ENCODE data around the gene CXCL8. TPM values are rescaled to one million over a fixed set of nuclear protein-coding genes. Genes with fewer than 3 reads are reported as not detected.

Gene CXCL8
- total RNA-seq, 1 donor from 2014 or later: not detected

- H3K27me3 Mint-ChIP-seq (ENCODE audit: unreplicated experiment): no peaks in the 10 kb centered on the region
- H3K4me3 Mint-ChIP-seq (ENCODE audit: unreplicated experiment): no peak overlapping the region
- H3K9me3 Mint-ChIP-seq (ENCODE audit: unreplicated experiment): no peaks in the 10 kb centered on the region
- H3K27ac Mint-ChIP-seq (ENCODE audit: unreplicated experiment): no peak overlapping the region
- no peaks in the 10 kb centered on the region for H3K36me3 Mint-ChIP-seq (ENCODE audit: unreplicated experiment)
- H3K4me1 Mint-ChIP-seq (ENCODE audit: low read depth, unreplicated experiment): no peaks in the 10 kb centered on the region
- TF ChIP-seq, protein P1, sequence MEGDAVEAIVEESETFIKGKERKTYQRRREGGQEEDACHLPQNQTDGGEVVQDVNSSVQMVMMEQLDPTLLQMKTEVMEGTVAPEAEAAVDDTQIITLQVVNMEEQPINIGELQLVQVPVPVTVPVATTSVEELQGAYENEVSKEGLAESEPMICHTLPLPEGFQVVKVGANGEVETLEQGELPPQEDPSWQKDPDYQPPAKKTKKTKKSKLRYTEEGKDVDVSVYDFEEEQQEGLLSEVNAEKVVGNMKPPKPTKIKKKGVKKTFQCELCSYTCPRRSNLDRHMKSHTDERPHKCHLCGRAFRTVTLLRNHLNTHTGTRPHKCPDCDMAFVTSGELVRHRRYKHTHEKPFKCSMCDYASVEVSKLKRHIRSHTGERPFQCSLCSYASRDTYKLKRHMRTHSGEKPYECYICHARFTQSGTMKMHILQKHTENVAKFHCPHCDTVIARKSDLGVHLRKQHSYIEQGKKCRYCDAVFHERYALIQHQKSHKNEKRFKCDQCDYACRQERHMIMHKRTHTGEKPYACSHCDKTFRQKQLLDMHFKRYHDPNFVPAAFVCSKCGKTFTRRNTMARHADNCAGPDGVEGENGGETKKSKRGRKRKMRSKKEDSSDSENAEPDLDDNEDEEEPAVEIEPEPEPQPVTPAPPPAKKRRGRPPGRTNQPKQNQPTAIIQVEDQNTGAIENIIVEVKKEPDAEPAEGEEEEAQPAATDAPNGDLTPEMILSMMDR (IDR thresholded peaks at IDR 0.05; ENCODE audit: partially characterized antibody, unreplicated experiment): no peak
- DNase-seq: no peak
These were observed 24.7 kb upstream of the CXCL8 start for GRCh38 chr4:73715659-73716058.

GRCh38 chr4:73718375-73719373 lies 21.7 kb upstream of the CXCL8 start:
- no peak for DNase-seq
- no peaks in the 10 kb centered on the region for H3K27me3 Mint-ChIP-seq (ENCODE audit: unreplicated experiment)
- H3K36me3 Mint-ChIP-seq (ENCODE audit: unreplicated experiment): no peaks in the 10 kb centered on the region
- TF ChIP-seq, protein P1 (IDR thresholded peaks at IDR 0.05; ENCODE audit: partially characterized antibody, unreplicated experiment): no peak
- H3K4me3 Mint-ChIP-seq (ENCODE audit: unreplicated experiment): no peak overlapping the region
- H3K9me3 Mint-ChIP-seq (ENCODE audit: unreplicated experiment): no peaks in the 10 kb centered on the region
- no peaks in the 10 kb centered on the region for H3K4me1 Mint-ChIP-seq (ENCODE audit: low read depth, unreplicated experiment)
- H3K27ac Mint-ChIP-seq (ENCODE audit: unreplicated experiment): no peak overlapping the region

- TF ChIP-seq, protein P1 (IDR thresholded peaks at IDR 0.05; ENCODE audit: partially characterized antibody, unreplicated experiment): no peak
- H3K27ac Mint-ChIP-seq (ENCODE audit: unreplicated experiment): no peak overlapping the region
- H3K27me3 Mint-ChIP-seq (ENCODE audit: unreplicated experiment): no peaks in the 10 kb centered on the region
- no peak overlapping the region for H3K4me3 Mint-ChIP-seq (ENCODE audit: unreplicated experiment)
- H3K36me3 Mint-ChIP-seq (ENCODE audit: unreplicated experiment): no peaks in the 10 kb centered on the region
- H3K9me3 Mint-ChIP-seq (ENCODE audit: unreplicated experiment): no peaks in the 10 kb centered on the region
- DNase-seq: no peak
- H3K4me1 Mint-ChIP-seq (ENCODE audit: low read depth, unreplicated experiment): no peaks in the 10 kb centered on the region
These were observed 18.9 kb upstream of the CXCL8 start for GRCh38 chr4:73721435-73721834.

DNA sequence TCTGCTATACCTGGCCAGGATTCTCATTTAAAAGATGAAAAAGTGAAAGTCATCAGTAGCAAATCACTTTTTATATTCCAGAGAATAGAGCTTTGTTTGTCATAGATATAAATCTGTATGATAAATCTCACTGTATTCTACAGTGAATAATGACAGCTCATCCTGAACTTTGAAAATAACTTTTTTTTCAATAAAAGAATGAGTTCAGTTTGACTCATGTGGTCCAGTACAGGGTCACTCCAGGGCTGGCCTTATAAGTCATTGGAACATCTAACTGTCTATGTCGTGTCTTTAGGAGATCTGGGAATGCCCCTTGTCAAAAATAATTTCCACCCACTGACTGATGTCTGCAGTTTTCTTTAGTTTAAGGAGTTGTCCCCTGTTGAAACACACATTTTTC lies 18.5 kb upstream of the CXCL8 start:
- no peaks in the 10 kb centered on the region for H3K36me3 Mint-ChIP-seq (ENCODE audit: unreplicated experiment)
- DNase-seq: no peak
- TF ChIP-seq, protein P1 (IDR thresholded peaks at IDR 0.05; ENCODE audit: partially characterized antibody, unreplicated experiment): no peak
- H3K27me3 Mint-ChIP-seq (ENCODE audit: unreplicated experiment): no peaks in the 10 kb centered on the region
- H3K9me3 Mint-ChIP-seq (ENCODE audit: unreplicated experiment): no peaks in the 10 kb centered on the region
- H3K27ac Mint-ChIP-seq (ENCODE audit: unreplicated experiment): no peak overlapping the region
- H3K4me1 Mint-ChIP-seq (ENCODE audit: low read depth, unreplicated experiment): no peaks in the 10 kb centered on the region
- no peak overlapping the region for H3K4me3 Mint-ChIP-seq (ENCODE audit: unreplicated experiment)

- DNase-seq: no peak
- no peaks in the 10 kb centered on the region for H3K27me3 Mint-ChIP-seq (ENCODE audit: unreplicated experiment)
- H3K4me3 Mint-ChIP-seq (ENCODE audit: unreplicated experiment): no peak overlapping the region
- H3K27ac Mint-ChIP-seq (ENCODE audit: unreplicated experiment): no peak overlapping the region
- H3K4me1 Mint-ChIP-seq (ENCODE audit: low read depth, unreplicated experiment): no peaks in the 10 kb centered on the region
- TF ChIP-seq, protein P1 (IDR thresholded peaks at IDR 0.05; ENCODE audit: partially characterized antibody, unreplicated experiment): no peak
- H3K9me3 Mint-ChIP-seq (ENCODE audit: unreplicated experiment): no peaks in the 10 kb centered on the region
- H3K36me3 Mint-ChIP-seq (ENCODE audit: unreplicated experiment): no peaks in the 10 kb centered on the region
These were observed 17.3 kb upstream of the CXCL8 start for GRCh38 chr4:73723023-73723422.

Data from glutamatergic neuron (in vitro differentiated cells).